GM19035 (cell line): ENCODE results near the gene PRDX1.
"Not testable (repeated sequence)": the region's sequence is repeated elsewhere in the genome, so short reads cannot be mapped to it uniquely, and the experiment has no call there.

Source experiments
- ATAC-seq: cut with Tn5 transposase; IDR thresholded peaks from one replicate; pipeline ENCODE4 v1.9.1; 2021; ENCODE audit not compliant: unreplicated experiment

PRDX1 gene

GRCh38 chr1:45507195-45507594 is 14.5 kb downstream of the PRDX1 start:
- no peak for ATAC-seq

DNA sequence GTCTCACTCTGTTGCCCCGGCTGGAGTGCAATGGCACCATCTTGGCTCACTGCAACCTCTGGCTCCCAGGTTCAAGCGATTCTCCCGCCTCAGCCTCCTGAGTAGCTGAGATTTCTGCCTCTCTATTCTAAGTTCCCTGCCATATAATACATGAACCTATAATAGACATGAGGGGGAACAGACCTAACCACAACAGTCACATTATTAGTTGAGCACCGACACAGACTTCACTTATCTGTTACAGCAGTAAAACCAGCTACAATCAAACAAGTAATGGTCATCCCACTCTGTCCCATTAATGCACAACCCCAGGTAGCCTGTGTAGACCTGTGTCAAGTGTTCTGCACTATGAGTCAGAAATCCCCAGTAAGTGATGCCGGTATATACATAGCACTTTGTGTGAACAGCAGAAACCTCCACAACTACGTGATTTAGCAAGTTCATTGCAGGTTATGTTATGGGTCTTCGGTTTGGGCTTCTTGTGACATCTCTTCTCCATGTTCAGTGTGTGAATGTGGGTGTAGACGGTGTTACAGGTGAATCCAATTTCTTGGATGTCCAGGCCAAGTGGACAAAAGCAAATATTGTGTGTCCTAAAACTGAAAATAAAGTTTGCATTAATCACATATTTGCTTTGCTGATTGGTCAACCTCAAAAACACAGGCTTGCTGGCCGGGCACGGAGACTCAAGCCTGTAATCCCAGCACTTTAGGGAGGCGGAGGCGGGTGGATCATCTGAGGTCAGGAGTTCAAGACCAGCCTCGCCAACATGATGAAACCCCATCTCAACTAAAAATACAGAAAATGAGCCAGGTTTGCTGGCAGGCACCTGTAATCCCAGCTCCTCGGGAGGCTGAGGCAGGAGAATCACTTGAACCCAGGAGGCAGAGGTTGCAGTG is 18.0 kb downstream of the PRDX1 start:
- ATAC-seq: no peak

GRCh38 chr1:45501505-45501859 is 20.2 kb downstream of the PRDX1 start:
- ATAC-seq: no peak

- ATAC-seq: peak; percentile 15
These were observed 22.3 kb downstream of the PRDX1 start for GRCh38 chr1:45499415-45499769.

DNA sequence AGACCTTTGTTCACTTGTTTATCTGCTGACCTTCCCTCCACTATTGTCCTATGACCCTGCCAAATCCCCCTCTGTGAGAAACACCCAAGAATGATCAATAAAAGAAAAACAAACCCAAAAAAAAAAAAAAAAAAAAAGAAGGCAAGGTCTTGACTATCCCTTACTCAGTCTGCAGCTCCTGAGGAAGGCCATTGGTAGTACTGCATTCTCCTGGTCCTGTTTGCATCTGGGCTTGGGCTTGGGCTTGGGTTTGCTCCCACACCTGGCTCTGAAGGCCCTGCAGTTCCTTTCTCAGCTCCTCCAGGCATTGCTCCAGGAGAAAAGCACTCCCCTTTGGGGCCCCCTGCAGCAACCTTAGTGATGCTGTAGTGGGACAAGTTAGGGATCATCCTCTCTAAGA is 23.4 kb downstream of the PRDX1 start:
- no peak for ATAC-seq

- ATAC-seq: no peak
These were observed 28.5 kb downstream of the PRDX1 start for GRCh38 chr1:45493116-45493697.

- no peak for ATAC-seq
These were observed 29.0 kb downstream of the PRDX1 start for GRCh38 chr1:45492691-45493090.

DNA sequence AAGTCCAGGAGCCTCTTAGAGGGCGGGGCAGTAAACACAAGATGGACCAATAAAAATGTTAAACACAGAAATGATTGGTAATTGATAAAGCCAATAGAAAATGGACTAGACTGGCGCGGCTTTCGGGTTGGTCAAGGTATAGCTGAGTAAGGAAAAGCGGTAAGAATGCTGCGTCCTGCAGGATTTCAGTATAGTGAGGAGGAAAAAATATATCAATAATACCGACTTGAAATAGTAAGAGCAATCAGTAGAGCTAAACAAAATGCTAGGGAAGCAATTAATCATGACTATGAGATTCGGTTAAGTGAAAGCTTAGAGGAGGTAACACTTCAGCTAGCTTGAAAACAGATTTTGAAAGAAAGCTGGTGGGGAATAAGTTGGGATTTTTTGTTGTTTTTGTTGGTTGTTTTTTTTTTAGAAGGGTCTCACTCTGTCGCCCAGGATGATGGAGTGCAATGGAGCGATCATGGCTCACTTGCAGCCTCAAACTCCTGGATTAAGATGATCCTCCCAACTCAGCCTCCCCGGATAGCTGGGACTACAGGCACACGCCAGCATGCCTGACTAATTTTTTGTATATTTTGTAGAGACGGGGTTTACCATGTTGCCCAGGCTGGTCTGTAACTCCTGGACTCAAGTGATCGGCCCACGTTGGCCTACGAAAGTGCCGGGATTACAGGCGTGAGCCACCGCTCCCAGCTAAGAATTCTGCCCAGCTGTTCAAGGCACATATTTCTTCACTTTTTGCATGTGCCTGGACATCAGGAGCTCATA is 30.0 kb downstream of the PRDX1 start:
- ATAC-seq: no peak

GRCh38 chr1:45490626-45491486 is 30.8 kb downstream of the PRDX1 start, which contains the start of gene TESK2:
Gene TESK2, minus strand, starts transcription at chr1:45491163. Its CDS starts 33,378 bp downstream, at chr1:45457785.
- peak; percentile 93 for ATAC-seq

DNA sequence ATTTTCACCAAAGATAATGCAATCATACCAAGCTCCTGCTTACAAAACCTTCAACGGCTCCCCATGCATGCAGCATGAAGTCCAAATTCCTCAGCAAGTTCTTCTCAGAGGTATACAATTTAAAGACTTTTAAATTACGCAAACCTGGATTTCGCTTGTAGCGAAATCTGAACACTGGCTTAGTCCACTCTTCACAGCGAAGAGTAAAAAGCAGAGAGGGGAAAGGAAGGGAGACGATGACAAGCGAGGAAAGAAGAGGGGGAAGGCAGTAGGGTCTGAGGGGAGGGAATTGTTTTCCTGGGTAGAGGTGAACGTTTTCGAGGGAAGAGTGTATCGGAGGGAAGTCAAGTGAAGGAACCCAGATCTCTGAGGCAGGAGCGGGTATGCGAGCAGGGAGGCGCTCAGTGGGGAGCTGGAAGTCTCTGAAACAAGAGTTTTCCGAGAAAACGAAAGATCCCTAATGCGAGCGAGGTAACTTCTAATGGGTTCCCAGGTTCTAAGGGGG is 31.5 kb downstream of the PRDX1 start:
- ATAC-seq: no peak

DNA sequence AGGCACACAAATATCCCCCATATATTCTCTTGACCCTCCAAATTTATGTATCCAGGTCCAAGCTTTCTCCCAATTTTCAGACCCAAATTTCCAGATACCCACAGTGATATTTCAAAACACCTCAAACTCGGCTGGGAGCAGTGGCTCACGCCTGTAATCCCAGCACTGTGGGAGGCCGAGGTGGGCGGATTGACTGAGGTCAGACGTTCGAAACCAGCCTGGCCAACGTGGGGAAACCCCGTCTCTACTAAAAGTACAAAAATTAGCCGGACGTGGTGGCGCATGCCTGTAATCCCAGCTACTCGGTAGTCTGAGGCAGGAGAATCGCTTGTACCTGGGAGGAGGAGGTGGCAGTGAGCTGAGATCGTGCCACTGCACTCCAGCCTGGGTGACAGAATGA is 32.3 kb downstream of the PRDX1 start:
- not testable (repeated sequence) for ATAC-seq

DNA sequence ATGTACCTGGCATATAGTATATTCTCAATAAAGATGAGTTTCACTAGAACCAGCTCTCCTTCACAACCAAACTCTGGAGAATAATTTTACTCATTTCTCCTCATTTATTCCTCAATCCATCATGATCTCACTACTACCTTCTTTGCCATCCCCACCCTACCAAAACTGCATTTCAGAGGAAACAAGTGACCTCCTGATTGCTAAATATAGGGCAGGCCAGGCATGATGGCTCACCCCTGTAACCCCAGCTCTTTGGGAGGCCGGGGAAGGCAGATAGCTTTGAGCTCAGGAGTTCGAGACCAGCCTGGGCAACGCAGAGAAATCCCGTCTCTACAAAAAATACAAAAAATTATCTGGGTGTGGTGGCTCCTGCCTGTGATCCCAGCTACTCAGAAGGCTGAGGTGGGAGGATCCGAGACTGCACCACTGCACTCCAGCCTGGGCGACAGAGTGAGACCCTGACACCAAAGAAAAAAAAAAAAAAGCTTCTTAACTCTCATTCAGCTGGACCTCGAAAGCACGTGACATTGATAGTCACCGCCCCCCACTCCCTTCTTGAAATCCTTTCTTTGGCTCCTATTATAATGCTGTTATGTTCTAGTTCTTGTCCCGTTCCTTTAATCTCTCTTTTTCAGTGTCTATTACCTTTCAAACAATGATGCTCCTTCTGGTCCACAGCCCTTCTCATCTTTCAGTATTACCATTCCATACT is 32.9 kb downstream of the PRDX1 start:
- ATAC-seq: no peak

DNA sequence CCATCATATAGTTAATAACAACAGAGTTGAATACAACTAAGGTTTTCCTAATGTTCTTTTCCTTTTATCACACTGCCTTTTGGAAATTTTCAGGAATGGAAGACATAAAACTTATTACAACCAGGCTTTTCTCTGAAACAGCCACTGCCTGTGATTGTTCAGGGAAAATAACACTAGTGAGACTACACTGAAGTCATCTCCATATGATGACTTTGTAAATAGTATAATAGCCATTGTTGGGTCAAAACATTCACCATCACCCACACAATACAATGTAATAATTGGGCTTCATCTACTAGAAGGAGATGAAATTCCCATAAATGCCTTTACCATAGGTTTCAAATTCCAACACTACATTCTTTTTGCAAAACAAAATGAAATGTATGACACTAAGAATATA is 35.7 kb downstream of the PRDX1 start:
- no peak for ATAC-seq

- ATAC-seq: no peak
These were observed 42.5 kb downstream of the PRDX1 start for GRCh38 chr1:45479039-45479748.

DNA sequence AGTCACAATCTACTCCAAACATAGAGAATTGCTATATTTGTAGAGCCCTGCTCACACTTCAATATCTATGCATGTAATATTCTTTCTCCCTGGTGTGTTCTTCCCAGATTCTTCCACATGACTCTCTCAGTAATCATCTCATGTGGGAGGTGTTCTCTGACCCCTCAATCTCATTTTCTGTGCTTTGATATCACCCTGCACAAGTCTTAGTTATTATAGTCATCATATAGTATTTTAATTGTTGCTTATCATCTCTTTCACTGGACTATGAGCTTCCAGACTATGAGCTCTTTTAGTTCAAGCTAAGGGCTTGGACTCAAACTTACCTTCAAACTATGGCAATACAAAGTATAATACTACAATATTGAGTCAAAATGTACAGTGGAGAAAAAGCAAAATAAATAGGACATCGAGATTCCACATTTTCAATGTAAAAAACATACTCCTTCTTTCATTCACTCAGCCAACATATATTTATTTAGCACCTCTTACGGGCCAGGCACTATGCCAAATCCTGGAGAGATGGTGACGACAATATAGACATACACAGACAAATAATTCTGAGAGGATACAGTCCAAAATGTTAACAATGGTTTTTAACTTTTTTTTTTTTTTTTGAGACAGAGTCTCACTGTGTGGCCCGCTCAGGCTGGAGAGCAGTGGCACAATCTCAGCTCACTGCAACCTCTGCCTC is 43.4 kb downstream of the PRDX1 start:
- no peak for ATAC-seq

DNA sequence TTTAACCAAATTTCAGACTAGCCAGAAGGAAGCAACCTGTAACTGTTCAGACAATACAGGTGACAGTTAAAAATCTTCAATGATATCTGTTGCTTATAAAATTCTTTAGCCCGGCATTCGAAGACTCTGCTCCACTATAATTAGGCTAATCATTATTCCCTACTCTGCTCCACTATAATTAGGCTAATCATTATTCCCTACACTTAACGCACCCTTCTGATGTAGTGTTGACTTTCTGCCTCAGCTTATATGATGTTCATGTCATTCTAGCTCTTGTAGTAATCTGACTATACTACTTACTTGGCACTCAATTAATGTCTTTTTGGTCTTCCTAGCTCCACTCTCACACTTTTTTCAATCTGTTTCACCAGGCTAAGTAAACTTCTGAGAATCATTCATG is 44.0 kb downstream of the PRDX1 start:
- no peak for ATAC-seq

- not testable (repeated sequence) for ATAC-seq
These were observed 47.5 kb downstream of the PRDX1 start for GRCh38 chr1:45474194-45474593.

GRCh38 chr1:45473302-45473701 is 48.4 kb downstream of the PRDX1 start:
- no peak for ATAC-seq

DNA sequence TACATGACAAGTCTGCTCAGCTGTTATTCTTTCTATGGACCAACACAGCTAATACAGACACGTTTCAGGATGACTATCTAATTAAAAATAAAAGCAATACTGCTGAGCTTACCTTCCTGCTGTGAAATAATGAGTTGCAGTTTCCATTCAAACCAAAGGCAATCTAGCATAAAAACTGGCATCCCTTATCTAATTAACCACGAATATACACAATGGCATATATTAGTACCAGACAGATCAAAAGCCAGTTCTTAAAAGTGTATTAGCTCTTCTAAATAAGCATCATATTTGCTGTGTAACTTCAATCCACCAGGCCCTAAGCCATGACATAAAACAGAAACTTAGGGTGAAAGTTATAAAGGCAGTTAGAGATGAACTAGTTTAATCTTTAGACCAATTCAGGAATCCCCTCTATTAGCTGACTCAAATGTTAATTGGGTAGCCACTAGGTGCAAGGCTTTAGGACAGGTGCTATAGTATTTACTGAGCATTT is 51.3 kb downstream of the PRDX1 start:
- no peak for ATAC-seq
